Measurements from ENCODE around the gene THAP7. TPM values are rescaled to one million over a fixed set of nuclear protein-coding genes. Genes with fewer than 3 reads are reported as not detected.

The THAP7 gene
- total and polyA plus RNA-seq, 2 donors (not counting 1 experiment from before 2014, with no cell fraction given) = 37.7 to 70.1 TPM

DNA sequence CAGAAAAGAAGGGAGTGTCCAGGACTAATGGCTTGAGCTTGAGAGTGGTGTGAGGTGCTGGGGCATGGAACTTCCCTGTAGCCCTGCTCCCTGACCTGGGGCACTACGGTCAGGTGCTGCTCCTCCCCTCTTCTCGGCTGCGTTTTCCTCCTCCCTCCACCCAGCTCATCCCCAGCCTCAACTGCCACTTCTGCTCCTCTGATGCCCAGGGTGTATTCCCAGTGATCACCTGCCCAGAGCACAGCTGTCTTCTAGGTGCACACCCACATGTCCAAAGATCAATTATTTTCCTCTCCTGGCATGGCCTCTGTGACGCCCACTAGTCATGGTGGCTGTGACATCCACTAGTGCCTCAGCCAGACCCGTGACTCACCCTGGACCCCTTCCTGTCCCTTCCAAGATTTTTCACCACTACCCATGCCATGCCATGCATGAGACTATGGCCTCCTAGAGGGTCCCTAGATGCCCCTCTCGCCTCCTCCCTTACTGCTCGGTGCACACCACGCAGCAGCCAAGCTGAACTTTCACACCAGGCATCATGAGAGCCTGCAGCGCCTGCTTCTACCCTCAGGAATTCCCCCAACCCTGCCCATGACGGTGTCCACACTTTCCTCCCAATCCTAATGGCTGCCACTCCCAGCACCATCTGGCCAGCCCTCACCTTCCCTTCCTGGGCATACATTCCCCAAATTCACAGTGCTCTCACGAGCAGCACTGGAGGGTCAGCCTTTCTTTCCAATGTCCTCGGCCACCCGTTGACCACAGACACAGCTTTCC lies 14.9 kb upstream of the THAP7 start:
- H2AFZ ChIP-seq (ENCODE audit: insufficient read depth, low read depth, low read length, poor library complexity, severe bottlenecking) = no peak overlapping the region
- TF ChIP-seq EZH2 (IDR thresholded peaks at IDR 0.05; ENCODE audit: borderline replicate concordance, insufficient read depth, low read depth, low read length, poor library complexity, severe bottlenecking) = no peak
- no peaks in the 10 kb centered on the region for H3K9me3 Mint-ChIP-seq (ENCODE audit: insufficient read depth)
- H4K20me1 ChIP-seq (ENCODE audit: control insufficient read depth, insufficient read depth, low read length, poor library complexity, severe bottlenecking) = no peaks in the 10 kb centered on the region
- H3K36me3 ChIP-seq (replicated peaks in 1 of 2; ENCODE audit: control extremely low read depth in 1 of 2, control insufficient read depth in 1 of 2, extremely low read depth in 1 of 2, insufficient read depth in 2 of 2, low read length in 1 of 2) = no peaks in the 10 kb centered on the region
- H3K4me2 ChIP-seq (replicated peaks; ENCODE audit: low read depth, low read length, poor library complexity, severe bottlenecking) = no peak overlapping the region
- H3K27ac Mint-ChIP-seq = peak overlapping the region; percentile 61
- no peak overlapping the region for H3K27ac ChIP-seq (ENCODE audit: low read length in 2 of 2)
- no peaks in the 10 kb centered on the region for H3K27me3 Mint-ChIP-seq
- no peak overlapping the region for H3K4me3 Mint-ChIP-seq
- ChIA-PET POLR2A (no interaction called here), CTCF (no interaction called here)
- H3K4me3 ChIP-seq (ENCODE audit: control extremely low read depth in 1 of 5, extremely low read depth in 1 of 5, insufficient read depth in 1 of 5, low read depth in 2 of 5, low read length in 4 of 5) = no peak overlapping the region
- intact Hi-C loops (cut with micrococcal nuclease) = no loop called here
- H3K79me2 ChIP-seq (ENCODE audit: control insufficient read depth, insufficient read depth, low read length) = no peaks in the 10 kb centered on the region
- no peak for DNase-seq
- H3K9me3 ChIP-seq (ENCODE audit: control extremely low read depth in 1 of 3, control insufficient read depth in 2 of 3, insufficient read depth in 1 of 3, low read length in 2 of 3) = no peaks in the 10 kb centered on the region
- 89% methylated on average over 12 of the region's 13 CpGs for WGBS (ENCODE audit: insufficient coverage)
- ATAC-seq (ENCODE audit: low read depth) = no peak
- peaks cover 14 to 24% of the 10 kb centered on the region in 2 donors for H3K4me1 ChIP-seq (ENCODE audit: control insufficient read depth in 2 of 2, insufficient read depth in 2 of 2, low read length in 2 of 2)
- no peak overlapping the region for H3K9ac ChIP-seq (ENCODE audit: low read length)
- peaks cover 24% of the 10 kb centered on the region for H3K4me1 Mint-ChIP-seq
- H3K27me3 ChIP-seq (replicated peaks in 1 of 4; ENCODE audit: control extremely low read depth in 1 of 4, control insufficient read depth in 3 of 4, insufficient read depth in 4 of 4, low read length in 3 of 4) = peaks cover 0 to 2% (median 0%) of the 10 kb centered on the region in 4 experiments

DNA sequence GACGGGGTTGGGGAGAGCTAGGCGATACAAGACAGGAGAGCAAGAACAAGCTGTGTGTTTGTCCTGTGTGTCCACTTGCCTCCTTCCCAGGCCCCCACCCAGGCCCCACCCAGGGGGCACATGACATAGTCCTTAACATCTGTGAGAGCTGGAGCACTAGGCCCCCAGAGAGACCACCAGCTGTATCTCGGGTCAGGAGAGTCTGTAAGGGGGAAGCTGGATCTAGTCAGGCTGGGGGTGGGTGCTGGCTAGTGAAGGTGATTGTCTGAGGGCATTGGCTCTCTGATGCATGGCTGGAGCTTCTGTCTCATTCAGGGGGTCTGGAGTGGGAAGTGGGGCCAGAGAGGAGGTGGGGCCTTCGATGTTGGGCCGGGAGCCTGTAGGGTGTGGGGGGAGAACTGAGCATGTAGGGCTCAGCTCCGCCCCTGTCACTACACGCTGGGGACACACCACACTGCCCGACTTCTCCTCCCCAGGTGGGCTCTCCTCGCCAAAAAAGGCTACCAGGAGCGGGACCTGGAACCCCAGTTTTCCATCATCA lies 13.6 kb upstream of the THAP7 start:
- no peak overlapping the region for H3K4me2 ChIP-seq (replicated peaks; ENCODE audit: low read depth, low read length, poor library complexity, severe bottlenecking)

More for the DNA sequence above, 13.6 kb upstream of the THAP7 start:
- H3K9ac ChIP-seq (ENCODE audit: low read length) = no peak overlapping the region
- no peaks in the 10 kb centered on the region for H3K79me2 ChIP-seq (ENCODE audit: control insufficient read depth, insufficient read depth, low read length)
- WGBS (ENCODE audit: insufficient coverage) = 83% methylated on average over 7 of the region's 10 CpGs
- H3K27me3 ChIP-seq (replicated peaks in 1 of 4; ENCODE audit: control extremely low read depth in 1 of 4, control insufficient read depth in 3 of 4, insufficient read depth in 4 of 4, low read length in 3 of 4) = peaks cover 0 to 2% (median 0%) of the 10 kb centered on the region in 4 experiments
- DNase-seq = no peak
- Mint-ChIP-seq H3K27me3 (no peaks in the 10 kb centered on the region), H3K4me1 (peaks cover 24% of the 10 kb centered on the region), H3K27ac (no peak overlapping the region), H3K4me3 (peak overlapping the region; percentile 94), H3K9me3 (ENCODE audit: insufficient read depth) (no peaks in the 10 kb centered on the region)
- POLR2A ChIA-PET = no interaction called here
- no peaks in the 10 kb centered on the region for H3K36me3 ChIP-seq (replicated peaks in 1 of 2; ENCODE audit: control extremely low read depth in 1 of 2, control insufficient read depth in 1 of 2, extremely low read depth in 1 of 2, insufficient read depth in 2 of 2, low read length in 1 of 2)
- H3K9me3 ChIP-seq (ENCODE audit: control extremely low read depth in 1 of 3, control insufficient read depth in 2 of 3, insufficient read depth in 1 of 3, low read length in 2 of 3) = no peaks in the 10 kb centered on the region
- H3K27ac ChIP-seq (ENCODE audit: low read length in 2 of 2) = no peak overlapping the region
- intact Hi-C loops (cut with micrococcal nuclease) = no loop called here
- TF ChIP-seq, protein P1, sequence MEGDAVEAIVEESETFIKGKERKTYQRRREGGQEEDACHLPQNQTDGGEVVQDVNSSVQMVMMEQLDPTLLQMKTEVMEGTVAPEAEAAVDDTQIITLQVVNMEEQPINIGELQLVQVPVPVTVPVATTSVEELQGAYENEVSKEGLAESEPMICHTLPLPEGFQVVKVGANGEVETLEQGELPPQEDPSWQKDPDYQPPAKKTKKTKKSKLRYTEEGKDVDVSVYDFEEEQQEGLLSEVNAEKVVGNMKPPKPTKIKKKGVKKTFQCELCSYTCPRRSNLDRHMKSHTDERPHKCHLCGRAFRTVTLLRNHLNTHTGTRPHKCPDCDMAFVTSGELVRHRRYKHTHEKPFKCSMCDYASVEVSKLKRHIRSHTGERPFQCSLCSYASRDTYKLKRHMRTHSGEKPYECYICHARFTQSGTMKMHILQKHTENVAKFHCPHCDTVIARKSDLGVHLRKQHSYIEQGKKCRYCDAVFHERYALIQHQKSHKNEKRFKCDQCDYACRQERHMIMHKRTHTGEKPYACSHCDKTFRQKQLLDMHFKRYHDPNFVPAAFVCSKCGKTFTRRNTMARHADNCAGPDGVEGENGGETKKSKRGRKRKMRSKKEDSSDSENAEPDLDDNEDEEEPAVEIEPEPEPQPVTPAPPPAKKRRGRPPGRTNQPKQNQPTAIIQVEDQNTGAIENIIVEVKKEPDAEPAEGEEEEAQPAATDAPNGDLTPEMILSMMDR (IDR thresholded peaks at IDR 0.05) = no peak
- no peak for TF ChIP-seq EZH2 (IDR thresholded peaks at IDR 0.05; ENCODE audit: borderline replicate concordance, insufficient read depth, low read depth, low read length, poor library complexity, severe bottlenecking)
- CTCF ChIA-PET = no interaction called here
- no peak for ATAC-seq (ENCODE audit: low read depth)
- peaks cover 14 to 24% of the 10 kb centered on the region in 2 donors for H3K4me1 ChIP-seq (ENCODE audit: control insufficient read depth in 2 of 2, insufficient read depth in 2 of 2, low read length in 2 of 2)
- H2AFZ ChIP-seq (ENCODE audit: insufficient read depth, low read depth, low read length, poor library complexity, severe bottlenecking) = no peak overlapping the region
- H4K20me1 ChIP-seq (ENCODE audit: control insufficient read depth, insufficient read depth, low read length, poor library complexity, severe bottlenecking) = no peaks in the 10 kb centered on the region
- H3K4me3 ChIP-seq (ENCODE audit: control extremely low read depth in 1 of 5, extremely low read depth in 1 of 5, insufficient read depth in 1 of 5, low read depth in 2 of 5, low read length in 4 of 5) = no peak overlapping the region
